Calu3 (cell line): ENCODE data around the gene PHYHD1. TPM values are rescaled to one million over a fixed set of nuclear protein-coding genes. Genes with fewer than 3 reads are reported as not detected.

Source experiments
- BruUV-seq: library from RNA; stranded (reverse); fragments of 400-500 nt; replicated peaks from 2 replicates; lab custom pipeline; 2021; lab: Mats Ljungman, UMichigan
- CTCF ChIA-PET: fragments of 300-600 bp; sonication (Branson Sonifier 250); formaldehyde crosslinking; loops from one replicate; lab custom pipeline; 2022; ENCODE audit warnings: antibody characterized with exemption; lab: Charles Lee
- DNase-seq: peaks from one replicate; pipeline ENCODE4 v3.0.0; 2022
- H3K27ac Mint-ChIP-seq: one replicate; pipeline ENCODE4 v1.8.0; 2022; ENCODE audit warnings: mixed read lengths; ENCODE audit not compliant: unreplicated experiment
- H3K27me3 Mint-ChIP-seq: one replicate; pipeline ENCODE4 v1.8.0; 2022; ENCODE audit warnings: mixed read lengths; ENCODE audit not compliant: unreplicated experiment
- H3K36me3 Mint-ChIP-seq: one replicate; pipeline ENCODE4 v1.8.0; 2022; ENCODE audit warnings: mild to moderate bottlenecking, moderate library complexity, mixed read lengths; ENCODE audit not compliant: insufficient read depth, unreplicated experiment
- H3K4me1 Mint-ChIP-seq: one replicate; pipeline ENCODE4 v1.8.0; 2022; ENCODE audit warnings: mild to moderate bottlenecking, low read depth, mixed read lengths; ENCODE audit not compliant: unreplicated experiment
- H3K4me3 Mint-ChIP-seq: one replicate; pipeline ENCODE4 v1.8.0; 2022; ENCODE audit warnings: mild to moderate bottlenecking, low read depth, moderate library complexity, mixed read lengths; ENCODE audit not compliant: unreplicated experiment
- H3K9me3 Mint-ChIP-seq: one replicate; pipeline ENCODE4 v1.8.0; 2022; ENCODE audit warnings: low read depth, mixed read lengths; ENCODE audit not compliant: unreplicated experiment
- intact Hi-C: fragments of 100-400 bp; cut with micrococcal nuclease; formaldehyde crosslinking; loops from one replicate; pipeline ENCODE4 v1.10.0; 2022; ENCODE audit not compliant: unreplicated experiment
- total RNA-seq: library from RNA; stranded (reverse); gene quantifications from 2 replicates; pipeline ENCODE4 v1.2.3, GENCODE V29; 2022
- TF ChIP-seq, protein P1 (sequence below): fragments of 200-600 bp; IDR thresholded peaks from one replicate; pipeline ENCODE4 v1.8.0; 2022; ENCODE audit warnings: antibody characterized with exemption; ENCODE audit not compliant: unreplicated experiment

PHYHD1 gene
- total RNA-seq, 1 experiment from 2014 or later = not detected

DNA sequence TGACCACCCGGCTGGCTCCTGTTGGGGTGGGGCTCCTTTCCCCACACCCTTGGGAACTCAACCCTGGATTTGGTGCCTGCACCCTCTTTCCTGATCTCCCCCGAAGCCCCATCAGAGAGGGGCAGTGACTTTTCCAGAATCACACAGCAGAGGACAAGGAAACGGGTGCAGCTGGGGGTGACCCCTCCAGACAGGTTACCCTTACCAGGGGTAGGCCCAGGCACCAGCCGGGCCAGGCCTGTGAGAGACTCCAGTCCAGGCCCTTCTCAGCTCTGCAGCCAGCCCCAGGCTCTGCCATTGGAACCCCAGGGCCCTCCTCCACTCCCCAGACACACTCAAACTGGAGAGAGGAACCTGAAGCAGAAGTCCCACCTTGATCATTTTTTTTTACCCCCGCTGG lies 19.0 kb upstream of the PHYHD1 start:
- DNase-seq = no peak
- Mint-ChIP-seq H3K4me3 (no peak overlapping the region), H3K4me1 (peaks cover 9% of the 10 kb centered on the region), H3K27ac (no peak overlapping the region), H3K9me3 (no peaks in the 10 kb centered on the region), H3K27me3 (no peaks in the 10 kb centered on the region), H3K36me3 (peaks cover 20% of the 10 kb centered on the region)
- BruUV-seq = no TSS peak
- intact Hi-C loops = no loop called here
- TF ChIP-seq, protein P1, sequence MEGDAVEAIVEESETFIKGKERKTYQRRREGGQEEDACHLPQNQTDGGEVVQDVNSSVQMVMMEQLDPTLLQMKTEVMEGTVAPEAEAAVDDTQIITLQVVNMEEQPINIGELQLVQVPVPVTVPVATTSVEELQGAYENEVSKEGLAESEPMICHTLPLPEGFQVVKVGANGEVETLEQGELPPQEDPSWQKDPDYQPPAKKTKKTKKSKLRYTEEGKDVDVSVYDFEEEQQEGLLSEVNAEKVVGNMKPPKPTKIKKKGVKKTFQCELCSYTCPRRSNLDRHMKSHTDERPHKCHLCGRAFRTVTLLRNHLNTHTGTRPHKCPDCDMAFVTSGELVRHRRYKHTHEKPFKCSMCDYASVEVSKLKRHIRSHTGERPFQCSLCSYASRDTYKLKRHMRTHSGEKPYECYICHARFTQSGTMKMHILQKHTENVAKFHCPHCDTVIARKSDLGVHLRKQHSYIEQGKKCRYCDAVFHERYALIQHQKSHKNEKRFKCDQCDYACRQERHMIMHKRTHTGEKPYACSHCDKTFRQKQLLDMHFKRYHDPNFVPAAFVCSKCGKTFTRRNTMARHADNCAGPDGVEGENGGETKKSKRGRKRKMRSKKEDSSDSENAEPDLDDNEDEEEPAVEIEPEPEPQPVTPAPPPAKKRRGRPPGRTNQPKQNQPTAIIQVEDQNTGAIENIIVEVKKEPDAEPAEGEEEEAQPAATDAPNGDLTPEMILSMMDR = no peak
- CTCF ChIA-PET = interaction anchor here (0.6 kb wide), 1 partner anchor 26 kb away, joined by 5 read pairs; no protein-coding TSS in a partner anchor

DNA sequence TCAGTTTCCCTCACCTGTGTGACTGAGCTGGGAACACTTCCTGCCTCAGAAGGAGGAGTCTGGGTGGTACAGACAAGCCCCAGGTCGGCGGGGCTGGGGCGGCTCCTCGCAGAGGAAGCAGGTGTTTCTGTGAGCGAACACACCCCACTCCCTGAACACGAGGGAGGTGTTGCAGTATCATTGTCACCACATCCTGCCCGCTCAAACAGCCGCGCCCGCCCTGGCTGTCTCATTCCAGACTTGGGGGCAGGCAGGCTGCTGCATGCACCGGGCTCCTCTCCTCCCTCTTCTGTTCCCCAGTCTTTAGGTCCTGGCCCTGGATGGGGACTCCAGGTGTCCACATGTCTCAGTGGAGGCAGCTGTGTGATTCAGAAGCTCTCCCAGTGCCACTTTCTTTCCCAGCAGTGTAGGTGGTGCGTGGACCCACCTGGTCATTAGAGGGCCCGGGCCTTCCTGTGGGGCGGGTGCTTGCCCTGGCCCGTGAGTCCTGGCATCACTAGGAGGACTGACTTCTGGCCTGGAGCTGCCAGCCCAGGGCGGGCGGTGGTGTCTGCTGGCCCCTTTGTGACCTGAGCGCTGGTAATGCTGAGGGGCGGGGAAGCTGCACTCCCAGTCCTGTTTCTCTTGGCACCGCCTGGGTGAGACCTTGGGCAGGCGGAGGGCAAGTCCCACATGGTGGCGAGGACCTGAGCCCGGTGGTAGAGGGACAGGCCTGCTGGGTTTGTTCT lies 18.3 kb upstream of the PHYHD1 start:
- H3K27ac Mint-ChIP-seq = peak overlapping the region; percentile 83
- CTCF ChIA-PET = no interaction called here
- peaks cover 9% of the 10 kb centered on the region for H3K4me1 Mint-ChIP-seq
- intact Hi-C loops = no loop called here
- DNase-seq = peak; percentile 41
- no peaks in the 10 kb centered on the region for H3K27me3 Mint-ChIP-seq
- H3K36me3 Mint-ChIP-seq = peaks cover 15% of the 10 kb centered on the region
- no TSS peak for BruUV-seq
- TF ChIP-seq, protein P1 = no peak
- no peak overlapping the region for H3K4me3 Mint-ChIP-seq
- H3K9me3 Mint-ChIP-seq = no peaks in the 10 kb centered on the region

- no peak overlapping the region for H3K27ac Mint-ChIP-seq
- BruUV-seq = no TSS peak
- CTCF ChIA-PET = no interaction called here
Measured at GRCh38 chr9:128903079-128903461, 17.7 kb upstream of the PHYHD1 start.

GRCh38 chr9:128903871-128904620 lies 16.7 kb upstream of the PHYHD1 start:
- Mint-ChIP-seq H3K36me3 (peaks cover 9% of the 10 kb centered on the region), H3K27ac (no peak overlapping the region), H3K4me3 (no peak overlapping the region), H3K4me1 (peaks cover 9% of the 10 kb centered on the region), H3K9me3 (no peaks in the 10 kb centered on the region), H3K27me3 (no peaks in the 10 kb centered on the region)
- CTCF ChIA-PET = interaction anchor here (0.7 kb wide), 1 partner anchor 121 kb away, joined by 5 read pairs; no protein-coding TSS in a partner anchor
- no TSS peak for BruUV-seq
- TF ChIP-seq, protein P1 = no peak
- DNase-seq = no peak
- intact Hi-C loops = no loop called here

More at GRCh38 chr9:128903079-128903461, 17.7 kb upstream of the PHYHD1 start:
- no peak for DNase-seq
- TF ChIP-seq, protein P1 = no peak
- Mint-ChIP-seq H3K4me3 (no peak overlapping the region), H3K9me3 (no peaks in the 10 kb centered on the region), H3K4me1 (peaks cover 9% of the 10 kb centered on the region), H3K36me3 (peaks cover 14% of the 10 kb centered on the region), H3K27me3 (no peaks in the 10 kb centered on the region)
- intact Hi-C loops = no loop called here
